ENCODE data around the gene ANXA2. TPM values are rescaled to one million over a fixed set of nuclear protein-coding genes. Genes with fewer than 3 reads are reported as not detected.

The ANXA2 gene
- total RNA-seq, 1 experiment from 2014 or later = 2,114 TPM

DNA sequence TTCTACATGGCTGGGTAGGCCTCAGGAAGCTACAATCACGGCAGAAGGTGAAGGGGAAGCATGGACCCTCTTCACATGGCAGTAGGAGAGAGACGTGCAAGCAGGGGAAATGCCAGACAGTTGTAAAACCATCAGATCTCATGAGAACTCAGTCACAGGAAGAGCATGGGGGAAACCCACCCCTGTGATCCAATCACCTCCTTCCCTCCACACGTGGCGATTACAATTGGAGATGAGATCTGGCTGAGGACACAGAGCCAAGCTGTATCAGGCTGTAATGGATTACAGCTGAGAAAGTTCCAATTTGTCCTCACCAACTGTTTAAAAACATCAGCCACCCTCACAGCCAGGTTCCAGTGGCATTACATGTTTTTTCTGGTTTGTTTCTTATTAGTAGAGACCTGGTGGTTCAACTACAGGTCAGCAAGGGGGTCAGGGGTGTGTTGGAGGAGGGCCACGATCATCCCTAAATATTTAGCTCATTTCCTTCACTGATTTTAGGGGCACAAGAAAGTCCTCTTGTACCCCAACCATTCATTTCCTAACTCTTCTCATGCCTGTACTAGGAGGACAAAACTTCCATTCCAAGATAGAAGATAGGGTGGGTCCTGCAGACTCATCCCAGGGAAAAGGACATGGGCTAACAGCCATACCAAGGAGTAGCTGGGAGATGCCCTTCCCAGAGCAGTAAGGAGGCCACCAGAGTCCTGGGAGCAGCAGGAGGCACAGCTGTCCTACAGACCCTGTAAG, 54.4 kb downstream of the ANXA2 start:
- H3K9ac ChIP-seq (ENCODE audit: low read length) = no peak overlapping the region
- TF ChIP-seq EZH2 (IDR thresholded peaks at IDR 0.05; ENCODE audit: low read length, unreplicated experiment) (no peak), EZH2phosphoT487 (IDR thresholded peaks at IDR 0.05; ENCODE audit: borderline replicate concordance, low read length) (no peak)
- TF ChIP-seq, protein P1, sequence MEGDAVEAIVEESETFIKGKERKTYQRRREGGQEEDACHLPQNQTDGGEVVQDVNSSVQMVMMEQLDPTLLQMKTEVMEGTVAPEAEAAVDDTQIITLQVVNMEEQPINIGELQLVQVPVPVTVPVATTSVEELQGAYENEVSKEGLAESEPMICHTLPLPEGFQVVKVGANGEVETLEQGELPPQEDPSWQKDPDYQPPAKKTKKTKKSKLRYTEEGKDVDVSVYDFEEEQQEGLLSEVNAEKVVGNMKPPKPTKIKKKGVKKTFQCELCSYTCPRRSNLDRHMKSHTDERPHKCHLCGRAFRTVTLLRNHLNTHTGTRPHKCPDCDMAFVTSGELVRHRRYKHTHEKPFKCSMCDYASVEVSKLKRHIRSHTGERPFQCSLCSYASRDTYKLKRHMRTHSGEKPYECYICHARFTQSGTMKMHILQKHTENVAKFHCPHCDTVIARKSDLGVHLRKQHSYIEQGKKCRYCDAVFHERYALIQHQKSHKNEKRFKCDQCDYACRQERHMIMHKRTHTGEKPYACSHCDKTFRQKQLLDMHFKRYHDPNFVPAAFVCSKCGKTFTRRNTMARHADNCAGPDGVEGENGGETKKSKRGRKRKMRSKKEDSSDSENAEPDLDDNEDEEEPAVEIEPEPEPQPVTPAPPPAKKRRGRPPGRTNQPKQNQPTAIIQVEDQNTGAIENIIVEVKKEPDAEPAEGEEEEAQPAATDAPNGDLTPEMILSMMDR (conservative IDR thresholded peaks at IDR 0.05; ENCODE audit: low read depth, low read length) = no peak
- H3K9me2 ChIP-seq (replicated peaks; ENCODE audit: low read length) = no peaks in the 10 kb centered on the region
- no peak overlapping the region for H3K27ac ChIP-seq (ENCODE audit: low read length)
- intact Hi-C loops (cut with micrococcal nuclease) = loop anchor here (5.0 kb wide), 1 partner anchor 99 kb away; no protein-coding TSS in a partner anchor
- ChIA-PET POLR2A (ENCODE audit: unreplicated experiment) (interaction anchor here (0.5 kb wide), 1 partner anchor 16 kb away, joined by 3 read pairs; no protein-coding TSS in a partner anchor), CTCF (no interaction called here)
- H3K4me1 ChIP-seq (ENCODE audit: insufficient read depth, low read length) = no peaks in the 10 kb centered on the region
- no peak overlapping the region for H3K4me2 ChIP-seq (ENCODE audit: low read length)
- no peaks in the 10 kb centered on the region for H3K27me3 ChIP-seq (ENCODE audit: low read length)
- H3K9me3 ChIP-seq (ENCODE audit: low read length) = no peaks in the 10 kb centered on the region
- no peak overlapping the region for H3K4me3 ChIP-seq (ENCODE audit: low read length)
- BruUV-seq (replicated peaks) = no TSS peak
- H3K79me2 ChIP-seq (ENCODE audit: low read length) = no peaks in the 10 kb centered on the region
- DNase-seq (no peak), ATAC-seq (peak; percentile 30)
- peaks cover 28% of the 10 kb centered on the region for H3K36me3 ChIP-seq (ENCODE audit: low read depth, low read length)
- H2AFZ ChIP-seq (ENCODE audit: low read length) = no peak overlapping the region
- H4K20me1 ChIP-seq (ENCODE audit: low read length) = peaks cover 16% of the 10 kb centered on the region
- H3F3A ChIP-seq (ENCODE audit: low read length, unreplicated experiment) = peaks cover 22% of the 10 kb centered on the region

DNA sequence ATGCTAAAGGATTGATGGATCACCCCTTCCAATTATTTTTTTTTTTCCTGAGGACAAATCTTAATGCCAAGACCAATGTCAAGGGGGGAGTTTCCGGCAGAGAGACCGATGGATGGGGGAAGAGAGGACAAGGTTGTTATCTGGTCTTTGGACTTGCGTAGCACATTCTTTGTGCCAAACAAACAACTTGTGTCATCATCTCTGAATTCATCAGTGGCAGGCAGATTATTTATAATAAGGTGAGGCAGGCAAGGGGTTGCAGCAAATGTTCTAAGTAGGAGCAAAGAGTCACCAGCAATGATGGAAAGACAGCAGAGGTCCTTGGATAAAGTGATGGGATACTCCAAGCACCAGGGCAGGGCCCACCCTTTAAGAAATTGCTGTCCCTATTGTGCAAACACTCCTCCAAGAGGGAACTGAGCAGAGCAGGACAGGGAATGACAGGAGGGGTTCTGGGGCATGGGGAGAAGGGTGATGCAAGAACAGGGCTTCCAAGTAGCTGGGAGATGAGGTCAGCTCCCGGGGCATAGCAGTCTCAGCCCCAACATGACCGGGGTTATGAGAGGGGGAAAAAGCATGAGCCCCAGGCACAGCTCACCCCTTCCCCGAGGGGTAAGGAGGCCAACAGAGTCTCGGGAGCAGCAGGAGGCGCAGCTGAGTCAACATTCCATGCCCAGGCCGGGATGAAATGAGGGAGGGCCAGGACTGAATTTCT, 57.4 kb downstream of the ANXA2 start:
- ChIA-PET POLR2A (ENCODE audit: unreplicated experiment) (no interaction called here), CTCF (no interaction called here)
- H3K9me3 ChIP-seq (ENCODE audit: low read length) = no peaks in the 10 kb centered on the region

More for the DNA sequence above, 57.4 kb downstream of the ANXA2 start:
- Histone ChIP-seq H3K4me1 (ENCODE audit: insufficient read depth, low read length) (no peaks in the 10 kb centered on the region), H3K4me3 (ENCODE audit: low read length) (no peak overlapping the region), H3K79me2 (ENCODE audit: low read length) (no peaks in the 10 kb centered on the region), H3K9me2 (replicated peaks; ENCODE audit: low read length) (no peaks in the 10 kb centered on the region), H3K4me2 (ENCODE audit: low read length) (no peak overlapping the region), H3K36me3 (ENCODE audit: low read depth, low read length) (no peaks in the 10 kb centered on the region), H4K20me1 (ENCODE audit: low read length) (0 out of 2 replicates have a peak, but pooled peaks cover 4% of the 10 kb centered on the region), H2AFZ (ENCODE audit: low read length) (no peak overlapping the region), H3F3A (ENCODE audit: low read length, unreplicated experiment) (peaks cover 8% of the 10 kb centered on the region), H3K27me3 (ENCODE audit: low read length) (no peaks in the 10 kb centered on the region), H3K27ac (ENCODE audit: low read length) (no peak overlapping the region), H3K9ac (ENCODE audit: low read length) (no peak overlapping the region)
- DNase-seq = no peak
- BruUV-seq (replicated peaks) = no TSS peak
- TF ChIP-seq EZH2 (IDR thresholded peaks at IDR 0.05; ENCODE audit: low read length, unreplicated experiment) = no peak
- TF ChIP-seq, protein P1 (conservative IDR thresholded peaks at IDR 0.05; ENCODE audit: low read depth, low read length) = no peak; the same call in 1 of the 2 replicates
- no peak for TF ChIP-seq EZH2phosphoT487 (IDR thresholded peaks at IDR 0.05; ENCODE audit: borderline replicate concordance, low read length)
- no peak for ATAC-seq
- intact Hi-C loops (cut with micrococcal nuclease) = loop anchor here (5.0 kb wide), 1 partner anchor 102 kb away; no protein-coding TSS in a partner anchor
